H1 (cell line): ENCODE results near the gene RAMP2. TPM values are rescaled to one million over a fixed set of nuclear protein-coding genes. Genes with fewer than 3 reads are reported as not detected.

Experiments used
- POLR2AphosphoS5 ChIP-seq: IDR thresholded peaks from 2 replicates; pipeline ENCODE4 v1.6.1; 2011; ENCODE audit warnings: low read depth, low read length
- SP4 ChIP-seq: IDR thresholded peaks from 2 replicates; pipeline ENCODE4 v1.6.1; 2012; ENCODE audit warnings: low read length, inconsistent platforms
- TCF12 ChIP-seq: IDR thresholded peaks from 2 replicates; pipeline ENCODE4 v1.6.1; 2011; ENCODE audit warnings: low read depth, mild to moderate bottlenecking, low read length
- TEAD4 ChIP-seq: IDR thresholded peaks from 2 replicates; pipeline ENCODE4 v1.6.1; 2012; ENCODE audit warnings: low read depth, low read length, inconsistent platforms, mixed read lengths
- polyA plus RNA-seq, 7 experiments: library from polyadenylated mRNA; depleted of rRNA in 3 of 7; stranded (reverse) in 5 of 7; unstranded in 2 of 7; fragments of >200 nt in 5 of 7; fragments of 200-250 nt in 2 of 7; gene quantifications; 1 replicate in 5 of 7; 2 replicates in 1 of 7; 4 replicates in 1 of 7; pipeline versions ENCODE4 v1.2.1 to v1.2.3, GENCODE V29; 2011 to 2013; ENCODE audit warnings: missing spikeins in 2 of 7, mixed read lengths in 2 of 7
- total RNA-seq: library from RNA; stranded (reverse); fragmentation: NEBNext Ultra II Directional; extraction: Animal tissue kit (Norgen Biotek cat#: 25700); gene quantifications from 2 replicates; pipeline ENCODE4 v1.2.1, GENCODE V29; 2021

The RAMP2 gene
- total and polyA plus RNA-seq, 2 of the 8 experiments (the other 6 are each of a cell fraction or from before 2014, with no cell fraction given), result 13.4 to 41.7 TPM

DNA sequence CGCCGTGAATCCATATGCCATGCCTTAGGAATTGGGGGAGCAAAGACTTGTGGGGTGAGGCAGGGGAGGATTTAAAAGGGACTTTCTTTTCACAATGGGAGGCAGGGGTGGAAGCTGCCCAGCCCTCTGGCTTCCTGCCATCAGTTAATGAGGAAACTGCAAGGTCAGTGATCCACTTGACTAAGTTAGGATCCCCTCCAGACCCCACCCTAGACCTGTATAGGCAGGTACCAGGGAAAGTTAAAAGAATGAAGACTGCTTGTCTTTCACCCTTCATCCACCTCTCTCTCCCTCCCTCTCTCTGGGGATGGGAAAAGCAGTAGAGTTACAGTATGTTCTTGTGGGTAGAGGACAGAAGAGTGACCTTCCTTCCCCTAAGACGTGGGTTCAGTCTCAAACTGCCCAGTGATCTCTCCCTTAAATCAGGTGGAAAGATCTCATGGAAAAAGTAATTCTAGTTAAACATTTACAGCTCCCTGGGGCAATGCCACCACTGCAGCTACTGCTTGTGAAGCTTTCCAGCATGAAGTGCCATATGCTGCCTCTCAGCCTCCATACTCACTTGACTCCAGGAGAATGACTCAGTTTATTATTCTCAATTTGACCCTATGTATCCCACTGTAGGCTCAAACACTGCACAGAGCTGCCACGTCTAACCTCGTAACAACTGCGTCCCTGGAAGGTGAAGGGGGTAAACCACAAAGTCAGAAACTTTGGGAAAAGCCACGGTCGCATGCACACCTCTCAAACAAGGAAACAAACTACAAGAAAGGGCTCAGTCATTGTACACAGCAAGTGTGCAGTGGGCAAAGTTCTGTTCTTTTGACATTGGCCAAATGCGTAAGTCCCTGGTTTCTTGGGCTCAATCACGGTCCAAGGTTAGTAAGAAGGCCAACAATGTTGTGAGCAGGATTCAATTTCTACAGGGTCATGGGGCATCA lies 36.3 kb downstream of the RAMP2 start (continued):
- TF ChIP-seq TEAD4 (no peak), SP4 (no peak), POLR2AphosphoS5 (no peak), TCF12 (no peak)
